Endothelial cell of umbilical vein (primary cell): ENCODE data around the gene SPSB1. TPM values are rescaled to one million over a fixed set of nuclear protein-coding genes. Genes with fewer than 3 reads are reported as not detected.

Experiments
- BruUV-seq: library from RNA; stranded (reverse); fragments of 400-500 nt; replicated peaks from 2 replicates; lab custom pipeline; 2021; lab: Mats Ljungman, UMichigan
- CTCF ChIA-PET: fragments of 300-600, 350-600 bp; sonication (Branson Sonifier 250); formaldehyde crosslinking; loops from one replicate; lab custom pipeline; 2021; ENCODE audit warnings: antibody characterized with exemption, inconsistent platforms; lab: Charles Lee
- POLR2A ChIA-PET: fragments of 300-600, 350-600 bp; sonication (Branson Sonifier 250); formaldehyde crosslinking; loops from one replicate; lab custom pipeline; 2021; ENCODE audit warnings: antibody characterized with exemption, inconsistent platforms; lab: Charles Lee
- DNase-seq: peaks from one replicate; pipeline ENCODE4 v3.0.0-alpha.2; 2011; ENCODE audit warnings: low read depth, low spot score
- FAIRE-seq: peaks from 2 replicates; lab custom pipeline; 2011; peaks lifted over from hg19 to GRCh38; lab: Jason Lieb, UNC
- H2AFZ ChIP-seq: 2 replicates; pipeline ENCODE4 v1.6.0; 2012; ENCODE audit warnings: low read depth, low read length, control low read depth, inconsistent platforms
- H3K27ac ChIP-seq: 2 replicates; pipeline ENCODE4 v1.5.1; 2011; ENCODE audit warnings: low read depth, mild to moderate bottlenecking, control low read depth, low read length, moderate library complexity; ENCODE audit not compliant: insufficient read depth
- H3K27me3 ChIP-seq, 2 experiments: 2 replicates each; pipeline versions ENCODE4 v1.6.0 to v1.6.1; 2011; ENCODE audit warnings: low read length in 2 of 2, mixed read lengths in 1 of 2; ENCODE audit not compliant: control insufficient read depth in 2 of 2, insufficient read depth in 2 of 2
- H3K36me3 ChIP-seq, 2 experiments: 2 replicates in 1 of 2; 3 replicates in 1 of 2; pipeline ENCODE4 v1.5.1; 2011; ENCODE audit warnings: low read length in 2 of 2, mild to moderate bottlenecking in 1 of 2, moderate library complexity in 1 of 2; ENCODE audit not compliant: control insufficient read depth in 2 of 2, insufficient read depth in 2 of 2; ENCODE audit errors: extremely low read depth in 1 of 2
- H3K4me1 ChIP-seq: 3 replicates; pipeline ENCODE4 v1.5.1; 2011; ENCODE audit warnings: mild to moderate bottlenecking, low read length; ENCODE audit not compliant: control insufficient read depth, insufficient read depth; ENCODE audit errors: extremely low read depth
- H3K4me2 ChIP-seq: 2 replicates; pipeline ENCODE4 v1.6.1; 2011; ENCODE audit warnings: low read length, control low read depth, mixed read lengths; ENCODE audit not compliant: insufficient read depth
- H3K4me3 ChIP-seq, 3 experiments: fragments of 200-600 bp in 1 of 3; sonication (generic), shearing (Covaris generic) in 1 of 3; replicated peaks in 1 of 3; 2 replicates each; pipeline ENCODE4 v1.5.1; 2011 to 2016; ENCODE audit warnings: control low read depth in 3 of 3, low read length in 3 of 3, mild to moderate bottlenecking in 2 of 3, inconsistent platforms in 1 of 3, low read depth in 1 of 3, moderate library complexity in 1 of 3; ENCODE audit not compliant: insufficient read depth in 1 of 3
- H3K79me2 ChIP-seq: 2 replicates; pipeline ENCODE4 v1.6.0; 2012; ENCODE audit warnings: low read length, inconsistent platforms; ENCODE audit not compliant: control insufficient read depth, insufficient read depth
- H3K9ac ChIP-seq: replicated peaks from 2 replicates; pipeline ENCODE3; 2011; ENCODE audit warnings: low read length, control low read depth; ENCODE audit not compliant: insufficient read depth; ENCODE audit errors: extremely low read depth
- H3K9me1 ChIP-seq: replicated peaks from 3 replicates; pipeline ENCODE4 v1.6.0; 2011; ENCODE audit warnings: mild to moderate bottlenecking, low read length; ENCODE audit not compliant: control insufficient read depth, insufficient read depth; ENCODE audit errors: extremely low read depth
- H3K9me3 ChIP-seq: replicated peaks from 2 replicates; pipeline ENCODE4 v1.5.1; 2012; ENCODE audit warnings: low read length, inconsistent platforms; ENCODE audit not compliant: control insufficient read depth, insufficient read depth
- H4K20me1 ChIP-seq: replicated peaks from 2 replicates; pipeline ENCODE3; 2011; ENCODE audit warnings: mild to moderate bottlenecking, low read length; ENCODE audit not compliant: control insufficient read depth, insufficient read depth; ENCODE audit errors: extremely low read depth
- EZH2 ChIP-seq: IDR thresholded peaks from 2 replicates; pipeline ENCODE4 v1.6.1; 2012; ENCODE audit warnings: borderline replicate concordance, low read depth, mild to moderate bottlenecking, moderate library complexity, low read length, inconsistent platforms; ENCODE audit not compliant: severe bottlenecking
- FOS ChIP-seq: IDR thresholded peaks from 2 replicates; pipeline ENCODE4 v1.6.1; 2011; ENCODE audit warnings: mild to moderate bottlenecking, low read length, moderate library complexity, borderline replicate concordance; ENCODE audit not compliant: insufficient read depth
- GATA2 ChIP-seq: IDR thresholded peaks from 2 replicates; pipeline ENCODE4 v1.7.0; 2011; ENCODE audit warnings: low read depth, mild to moderate bottlenecking, moderate library complexity, mixed read lengths, low read length; ENCODE audit not compliant: insufficient read length, insufficient read depth
- JUN ChIP-seq: IDR thresholded peaks from 2 replicates; pipeline ENCODE4 v1.6.1; 2011; ENCODE audit warnings: borderline replicate concordance, low read depth; ENCODE audit not compliant: insufficient read length, insufficient read depth
- MAX ChIP-seq: IDR thresholded peaks from 2 replicates; pipeline ENCODE4 v1.6.1; 2011; ENCODE audit not compliant: insufficient read depth, insufficient read length
- MYC ChIP-seq: IDR thresholded peaks from one replicate; pipeline ENCODE4 v1.6.1; 2011; ENCODE audit warnings: mild to moderate bottlenecking, low read depth, low read length
- POLR2A ChIP-seq: IDR thresholded peaks from 2 replicates; pipeline ENCODE4 v1.6.1; 2012; ENCODE audit warnings: low read depth, mild to moderate bottlenecking, control low read depth, low read length
- POLR2AphosphoS5 ChIP-seq: IDR thresholded peaks from 2 replicates; pipeline ENCODE4 v1.6.1; 2012; ENCODE audit warnings: low read depth, mild to moderate bottlenecking, control low read depth, low read length, moderate library complexity; ENCODE audit not compliant: insufficient read depth
- dilution Hi-C: fragments of 300-500 bp; cut with MboI; formaldehyde crosslinking; loops from one replicate; pipeline ENCODE4 v1.15.0; 2019; ENCODE audit warnings: low sequenced_read_pairs; ENCODE audit not compliant: extremely low pct_ligation_motif_present
- intact Hi-C: fragments of 100-400 bp; cut with micrococcal nuclease; formaldehyde crosslinking; loops from one replicate; pipeline ENCODE4 v1.10.0; 2022
- polyA plus RNA-seq, 4 experiments: library from polyadenylated mRNA; depleted of rRNA in 3 of 4; stranded (reverse) in 3 of 4; unstranded in 1 of 4; fragments of >200 nt; gene quantifications; 2 replicates each; pipeline versions ENCODE4 v1.2.1 to v1.2.3, GENCODE V29; 2011 to 2012; ENCODE audit warnings: missing spikeins in 1 of 4
- total RNA-seq: library from RNA; stranded (reverse); gene quantifications from 2 replicates; pipeline ENCODE4 v1.2.3, GENCODE V29; 2021
- TF ChIP-seq, protein P1 (sequence below), 2 donors: IDR thresholded peaks; 1 replicate in 1 of 2; 2 replicates in 1 of 2; pipeline ENCODE4 v1.5.1; 2011; ENCODE audit warnings: low read length in 2 of 2, mild to moderate bottlenecking in 2 of 2, moderate library complexity in 2 of 2, control low read depth in 1 of 2, inconsistent platforms in 1 of 2, low read depth in 1 of 2; ENCODE audit not compliant: insufficient read depth in 1 of 2; ENCODE audit errors: extremely low read depth in 1 of 2

SPSB1 gene
- total and polyA plus RNA-seq, 2 donors (not counting 3 experiments of a cell fraction or from before 2014, with no cell fraction given): 41.9 to 61.2 TPM

DNA sequence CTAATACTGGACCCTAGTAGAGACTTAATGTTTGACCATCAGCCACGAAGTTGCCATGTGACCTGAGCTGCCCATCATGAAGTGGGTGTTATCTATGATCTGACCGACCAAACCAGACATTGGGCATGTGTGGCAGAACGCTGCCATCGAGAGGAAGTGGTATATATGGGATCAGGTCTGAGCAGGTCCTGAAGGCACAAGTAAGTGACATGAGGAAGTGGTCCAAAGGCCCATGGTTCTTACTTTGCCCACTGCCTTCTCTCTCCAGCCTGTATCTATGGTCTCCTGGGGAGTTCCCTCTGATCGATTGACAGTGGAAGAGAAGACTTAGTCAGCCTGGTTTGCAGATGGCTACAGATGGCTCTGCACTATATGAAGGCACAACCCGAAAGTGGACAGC lies 7.9 kb downstream of the SPSB1 start:
- Histone ChIP-seq H4K20me1 (peaks cover 9% of the 10 kb centered on the region), H3K27ac (no peak overlapping the region), H3K9me1 (no peaks in the 10 kb centered on the region), H3K9me3 (no peaks in the 10 kb centered on the region), H3K36me3 (peaks cover 0 to 8% of the 10 kb centered on the region in 2 experiments), H3K4me1 (peaks cover 27% of the 10 kb centered on the region), H3K27me3 (no peaks in the 10 kb centered on the region), H3K9ac (no peak overlapping the region), H3K4me2 (no peak overlapping the region), H2AFZ (no peak overlapping the region), H3K4me3 (no peak overlapping the region), H3K79me2 (peaks cover 97% of the 10 kb centered on the region)
- no peak for DNase-seq
- ChIA-PET CTCF (interaction anchor here (1.0 kb wide), 1 partner anchor 17 kb away, joined by 3 read pairs; no protein-coding TSS in a partner anchor), POLR2A (no interaction called here)
- intact Hi-C loops: no loop called here
- no peak for FAIRE-seq
- dilution Hi-C loops: no loop called here
- no TSS peak for BruUV-seq
- TF ChIP-seq FOS (no peak), JUN (no peak), MYC (no peak), POLR2AphosphoS5 (no peak), EZH2 (no peak), POLR2A (no peak), MAX (no peak), GATA2 (no peak)
- TF ChIP-seq, protein P1, sequence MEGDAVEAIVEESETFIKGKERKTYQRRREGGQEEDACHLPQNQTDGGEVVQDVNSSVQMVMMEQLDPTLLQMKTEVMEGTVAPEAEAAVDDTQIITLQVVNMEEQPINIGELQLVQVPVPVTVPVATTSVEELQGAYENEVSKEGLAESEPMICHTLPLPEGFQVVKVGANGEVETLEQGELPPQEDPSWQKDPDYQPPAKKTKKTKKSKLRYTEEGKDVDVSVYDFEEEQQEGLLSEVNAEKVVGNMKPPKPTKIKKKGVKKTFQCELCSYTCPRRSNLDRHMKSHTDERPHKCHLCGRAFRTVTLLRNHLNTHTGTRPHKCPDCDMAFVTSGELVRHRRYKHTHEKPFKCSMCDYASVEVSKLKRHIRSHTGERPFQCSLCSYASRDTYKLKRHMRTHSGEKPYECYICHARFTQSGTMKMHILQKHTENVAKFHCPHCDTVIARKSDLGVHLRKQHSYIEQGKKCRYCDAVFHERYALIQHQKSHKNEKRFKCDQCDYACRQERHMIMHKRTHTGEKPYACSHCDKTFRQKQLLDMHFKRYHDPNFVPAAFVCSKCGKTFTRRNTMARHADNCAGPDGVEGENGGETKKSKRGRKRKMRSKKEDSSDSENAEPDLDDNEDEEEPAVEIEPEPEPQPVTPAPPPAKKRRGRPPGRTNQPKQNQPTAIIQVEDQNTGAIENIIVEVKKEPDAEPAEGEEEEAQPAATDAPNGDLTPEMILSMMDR (IDR thresholded peaks at IDR 0.05; ENCODE audit: extremely low read depth in 1 of 2, insufficient read depth in 1 of 2, low read depth in 1 of 2, low read length in 2 of 2): no peak
